Measurements from ENCODE around the gene RTP2. TPM values are rescaled to one million over a fixed set of nuclear protein-coding genes. Genes with fewer than 3 reads are reported as not detected.

RTP2 gene
- total RNA-seq, 1 experiment from 2014 or later = not detected

GRCh38 chr3:187669675-187670504 lies 32.5 kb downstream of the RTP2 start, which contains the start of gene SST:
TSS of gene SST (minus strand) at chr3:187670394. CDS start at chr3:187670291, 103 bp downstream.
- DNase-seq (ENCODE audit: low spot score) = peak; percentile 60
- no peak for TF ChIP-seq EZH2 (IDR thresholded peaks at IDR 0.05; ENCODE audit: borderline replicate concordance, low read depth, low read length, poor library complexity, severe bottlenecking)
- no peak within 1 kb of the TSS for H3K27ac ChIP-seq (ENCODE audit: low read depth, low read length, poor library complexity, severe bottlenecking)
- POLR2A ChIA-PET (ENCODE audit: low non-redundant PET) = interaction anchor here (0.6 kb wide), 1 partner anchor 95 kb away, joined by 3 read pairs; no protein-coding TSS in a partner anchor
- peaks cover 88% of the 10 kb centered on the region for H3K27me3 ChIP-seq (replicated peaks; ENCODE audit: insufficient read depth, low read depth, low read length, poor library complexity)
- CTCF ChIA-PET = interaction anchor here (0.7 kb wide), 2 partner anchors 10 to 325 kb away, joined by 4 to 6 read pairs; no protein-coding TSS in a partner anchor
- intact Hi-C loops (cut with micrococcal nuclease; ENCODE audit: unreplicated experiment) = no loop called here
- H3K9me3 ChIP-seq (ENCODE audit: low read depth, low read length, poor library complexity, severe bottlenecking) = no peaks in the 10 kb centered on the region
- BruUV-seq (replicated peaks) = no TSS peak
- H3K4me1 ChIP-seq (ENCODE audit: insufficient read depth, low read length, poor library complexity, severe bottlenecking) = no peaks in the 10 kb centered on the region
- H3K36me3 ChIP-seq (ENCODE audit: insufficient read depth, low read length, poor library complexity, severe bottlenecking) = no peaks in the 10 kb centered on the region
- no peak within 1 kb of the TSS for H3K4me3 ChIP-seq (ENCODE audit: low read depth, low read length, poor library complexity, severe bottlenecking)

GRCh38 chr3:187667526-187667925 lies 34.8 kb downstream of the RTP2 start:
- no peak for TF ChIP-seq EZH2 (IDR thresholded peaks at IDR 0.05; ENCODE audit: borderline replicate concordance, low read depth, low read length, poor library complexity, severe bottlenecking)
- no TSS peak for BruUV-seq (replicated peaks)
- H3K4me1 ChIP-seq (ENCODE audit: insufficient read depth, low read length, poor library complexity, severe bottlenecking) = no peaks in the 10 kb centered on the region
- H3K36me3 ChIP-seq (ENCODE audit: insufficient read depth, low read length, poor library complexity, severe bottlenecking) = no peaks in the 10 kb centered on the region
- no peak overlapping the region for H3K4me3 ChIP-seq (ENCODE audit: low read depth, low read length, poor library complexity, severe bottlenecking)
- no peaks in the 10 kb centered on the region for H3K9me3 ChIP-seq (ENCODE audit: low read depth, low read length, poor library complexity, severe bottlenecking)
- H3K27ac ChIP-seq (ENCODE audit: low read depth, low read length, poor library complexity, severe bottlenecking) = no peak overlapping the region
- intact Hi-C loops (cut with micrococcal nuclease; ENCODE audit: unreplicated experiment) = no loop called here
- CTCF ChIA-PET = interaction anchor here (1.2 kb wide), 1 partner anchor 12 kb away, joined by 3 read pairs; no protein-coding TSS in a partner anchor
- no peak for DNase-seq (ENCODE audit: low spot score)
- POLR2A ChIA-PET (ENCODE audit: low non-redundant PET) = no interaction called here
- peaks cover 91% of the 10 kb centered on the region for H3K27me3 ChIP-seq (replicated peaks; ENCODE audit: insufficient read depth, low read depth, low read length, poor library complexity)

GRCh38 chr3:187665764-187666402 lies 36.5 kb downstream of the RTP2 start:
- no peak overlapping the region for H3K27ac ChIP-seq (ENCODE audit: low read depth, low read length, poor library complexity, severe bottlenecking)
- no peaks in the 10 kb centered on the region for H3K9me3 ChIP-seq (ENCODE audit: low read depth, low read length, poor library complexity, severe bottlenecking)
- DNase-seq (ENCODE audit: low spot score) = no peak
- TF ChIP-seq EZH2 (IDR thresholded peaks at IDR 0.05; ENCODE audit: borderline replicate concordance, low read depth, low read length, poor library complexity, severe bottlenecking) = no peak
- TF ChIP-seq CTCF (conservative IDR thresholded peaks at IDR 0.05; ENCODE audit: low read depth, low read length) = no peak
- intact Hi-C loops (cut with micrococcal nuclease; ENCODE audit: unreplicated experiment) = no loop called here
- BruUV-seq (replicated peaks) = no TSS peak
- H3K4me1 ChIP-seq (ENCODE audit: insufficient read depth, low read length, poor library complexity, severe bottlenecking) = no peaks in the 10 kb centered on the region
- POLR2A ChIA-PET (ENCODE audit: low non-redundant PET) = no interaction called here
- CTCF ChIA-PET = no interaction called here
- peaks cover 82% of the 10 kb centered on the region for H3K27me3 ChIP-seq (replicated peaks; ENCODE audit: insufficient read depth, low read depth, low read length, poor library complexity)
- H3K4me3 ChIP-seq (ENCODE audit: low read depth, low read length, poor library complexity, severe bottlenecking) = no peak overlapping the region
- H3K36me3 ChIP-seq (ENCODE audit: insufficient read depth, low read length, poor library complexity, severe bottlenecking) = no peaks in the 10 kb centered on the region

- intact Hi-C loops (cut with micrococcal nuclease; ENCODE audit: unreplicated experiment) = no loop called here
- ChIA-PET POLR2A (ENCODE audit: low non-redundant PET) (no interaction called here), CTCF (no interaction called here)
- Histone ChIP-seq H3K4me3 (ENCODE audit: low read depth, low read length, poor library complexity, severe bottlenecking) (no peak overlapping the region), H3K27me3 (replicated peaks; ENCODE audit: insufficient read depth, low read depth, low read length, poor library complexity) (peaks cover 73% of the 10 kb centered on the region), H3K36me3 (ENCODE audit: insufficient read depth, low read length, poor library complexity, severe bottlenecking) (no peaks in the 10 kb centered on the region), H3K4me1 (ENCODE audit: insufficient read depth, low read length, poor library complexity, severe bottlenecking) (no peaks in the 10 kb centered on the region), H3K27ac (ENCODE audit: low read depth, low read length, poor library complexity, severe bottlenecking) (no peak overlapping the region), H3K9me3 (ENCODE audit: low read depth, low read length, poor library complexity, severe bottlenecking) (no peaks in the 10 kb centered on the region)
- DNase-seq (ENCODE audit: low spot score) = no peak
- TF ChIP-seq CTCF (conservative IDR thresholded peaks at IDR 0.05; ENCODE audit: low read depth, low read length) (no peak), EZH2 (IDR thresholded peaks at IDR 0.05; ENCODE audit: borderline replicate concordance, low read depth, low read length, poor library complexity, severe bottlenecking) (no peak)
- no TSS peak for BruUV-seq (replicated peaks)
Observed at GRCh38 chr3:187665010-187665409, 37.3 kb downstream of the RTP2 start.
